B cell (primary cell): ENCODE results near the gene CNTN4. TPM values are rescaled to one million over a fixed set of nuclear protein-coding genes. Genes with fewer than 3 reads are reported as not detected.

Source experiments
- ATAC-seq: fragments of 200-7000 bp; cut with Tn5 transposase; one replicate; pipeline ENCODE4 v1.10.0; 2021; ENCODE audit warnings: low read depth, mild to moderate bottlenecking, moderate number of reproducible peaks, moderate library complexity
- CTCF ChIA-PET: fragments of 350-600 bp; sonication (Branson Sonifier 250); formaldehyde crosslinking; loops from one replicate; lab custom pipeline; 2021; ENCODE audit warnings: antibody characterized with exemption, inconsistent platforms; lab: Charles Lee
- POLR2A ChIA-PET: fragments of 350-600 bp; sonication (Branson Sonifier 250); formaldehyde crosslinking; loops from one replicate; lab custom pipeline; 2021; ENCODE audit warnings: antibody characterized with exemption; lab: Charles Lee
- DNase-seq: peaks from one replicate; pipeline ENCODE4 v3.0.0; 2013
- H2AFZ ChIP-seq: 2 replicates; pipeline ENCODE4 v1.6.1; 2012; ENCODE audit warnings: mild to moderate bottlenecking, low read depth, low read length; ENCODE audit not compliant: insufficient read depth, poor library complexity, severe bottlenecking
- H3K27ac ChIP-seq, 2 donors: 1 replicate in 1 of 2; 2 replicates in 1 of 2; pipeline ENCODE4 v1.5.1; 2012 to 2013; ENCODE audit warnings: low read length in 2 of 2, mild to moderate bottlenecking in 2 of 2, moderate library complexity in 1 of 2
- H3K27me3 ChIP-seq, 4 experiments: fragments of 200-600 bp in 1 of 4; sonication (generic) in 1 of 4; replicated peaks in 1 of 4; 1 replicate in 2 of 4; 2 replicates in 2 of 4; pipeline versions ENCODE4 v1.6.1 to v1.7.0; 2013 to 2016; ENCODE audit warnings: low read length in 3 of 4, mild to moderate bottlenecking in 2 of 4, mixed read lengths in 1 of 4, moderate library complexity in 1 of 4; ENCODE audit not compliant: insufficient read depth in 4 of 4, control insufficient read depth in 3 of 4; ENCODE audit errors: control extremely low read depth in 1 of 4
- H3K36me3 ChIP-seq, 2 experiments: replicated peaks in 1 of 2; 1 replicate in 1 of 2; 2 replicates in 1 of 2; pipeline versions ENCODE4 v1.6.1 to v1.7.1; 2013; ENCODE audit warnings: low read length in 1 of 2; ENCODE audit not compliant: insufficient read depth in 2 of 2, control insufficient read depth in 1 of 2; ENCODE audit errors: control extremely low read depth in 1 of 2, extremely low read depth in 1 of 2
- H3K4me1 ChIP-seq, 2 donors: fragments of 200-600 bp in 1 of 2; sonication (generic) in 1 of 2; 1 replicate in 1 of 2; 2 replicates in 1 of 2; pipeline versions ENCODE4 v1.5.1 to v1.6.1; 2013 to 2017; ENCODE audit warnings: low read length in 2 of 2; ENCODE audit not compliant: control insufficient read depth in 2 of 2, insufficient read depth in 2 of 2
- H3K4me2 ChIP-seq: replicated peaks from 2 replicates; pipeline ENCODE3; 2012; ENCODE audit warnings: mild to moderate bottlenecking, low read depth, low read length; ENCODE audit not compliant: poor library complexity, severe bottlenecking
- H3K4me3 ChIP-seq, 5 experiments: fragments of 200-600 bp in 1 of 5; sonication (generic) in 1 of 5; 1 replicate in 3 of 5; 2 replicates in 2 of 5; pipeline versions ENCODE4 v1.5.1 to v1.7.0; 2011 to 2016; ENCODE audit warnings: low read length in 4 of 5, mild to moderate bottlenecking in 4 of 5, low read depth in 2 of 5, control low read depth in 1 of 5, moderate library complexity in 1 of 5; ENCODE audit not compliant: insufficient read depth in 1 of 5; ENCODE audit errors: control extremely low read depth in 1 of 5, extremely low read depth in 1 of 5
- H3K79me2 ChIP-seq: fragments of 200-600 bp; sonication (generic); one replicate; pipeline ENCODE4 v1.6.0; 2016; ENCODE audit warnings: low read length; ENCODE audit not compliant: control insufficient read depth, insufficient read depth
- H3K9ac ChIP-seq: fragments of 200-600 bp; sonication (generic); 2 replicates; pipeline ENCODE4 v1.6.1; 2017; ENCODE audit warnings: mild to moderate bottlenecking, low read length, moderate library complexity
- H3K9me3 ChIP-seq, 3 donors: one replicate each; pipeline versions ENCODE4 v1.6.1 to v1.7.1; 2013; ENCODE audit warnings: low read length in 2 of 3; ENCODE audit not compliant: control insufficient read depth in 2 of 3, insufficient read depth in 1 of 3; ENCODE audit errors: control extremely low read depth in 1 of 3
- H4K20me1 ChIP-seq: 2 replicates; pipeline ENCODE4 v1.6.0; 2012; ENCODE audit warnings: mild to moderate bottlenecking, low read length; ENCODE audit not compliant: insufficient read depth, control insufficient read depth, poor library complexity, severe bottlenecking
- H3K27ac Mint-ChIP-seq: one replicate; pipeline ENCODE4 v1.8.0; 2021; ENCODE audit warnings: mixed read lengths
- H3K27me3 Mint-ChIP-seq: one replicate; pipeline ENCODE4 v1.8.0; 2021; ENCODE audit warnings: mixed read lengths
- H3K4me1 Mint-ChIP-seq: one replicate; pipeline ENCODE4 v1.8.0; 2021; ENCODE audit warnings: mixed read lengths
- H3K4me3 Mint-ChIP-seq: one replicate; pipeline ENCODE4 v1.8.0; 2021; ENCODE audit warnings: mixed read lengths
- H3K9me3 Mint-ChIP-seq: one replicate; pipeline ENCODE4 v1.8.0; 2022; ENCODE audit warnings: mixed read lengths; ENCODE audit not compliant: insufficient read depth
- EZH2 ChIP-seq: IDR thresholded peaks from 2 replicates; pipeline ENCODE4 v1.6.1; 2012; ENCODE audit warnings: borderline replicate concordance, low read depth, mild to moderate bottlenecking, moderate library complexity, low read length; ENCODE audit not compliant: insufficient read depth, poor library complexity, severe bottlenecking
- WGBS: methylation state at CpG from one replicate; pipeline ENCODE4 v1.1.5; 2013; ENCODE audit warnings: missing lambda C conversion rate; ENCODE audit not compliant: insufficient coverage; 5-methylcytosine and 5-hydroxymethylcytosine counted together
- intact Hi-C: fragments of 100-400 bp; cut with micrococcal nuclease; formaldehyde crosslinking; loops from one replicate; pipeline ENCODE4 v1.10.0; 2022
- polyA plus RNA-seq: library from polyadenylated mRNA; depleted of rRNA; stranded (reverse); fragments of >200 nt; gene quantifications from 2 replicates; pipeline ENCODE4 v1.2.3, GENCODE V29; 2012
- total RNA-seq, 2 donors: library from RNA; stranded (reverse); fragments of 120-200 nt in 1 of 2; gene quantifications; 1 replicate in 1 of 2; 2 replicates in 1 of 2; pipeline versions ENCODE4 v1.2.3 to v1.2.4, GENCODE V29; 2013 to 2022
- TF ChIP-seq, protein P1 (sequence below): fragments of 200-600 bp; IDR thresholded peaks from one replicate; pipeline ENCODE4 v1.8.0; 2022; ENCODE audit warnings: antibody characterized with exemption, mild to moderate bottlenecking

The CNTN4 gene
- total and polyA plus RNA-seq, 2 donors (not counting 1 experiment from before 2014, with no cell fraction given): 0.05 TPM; not detected in 1

DNA sequence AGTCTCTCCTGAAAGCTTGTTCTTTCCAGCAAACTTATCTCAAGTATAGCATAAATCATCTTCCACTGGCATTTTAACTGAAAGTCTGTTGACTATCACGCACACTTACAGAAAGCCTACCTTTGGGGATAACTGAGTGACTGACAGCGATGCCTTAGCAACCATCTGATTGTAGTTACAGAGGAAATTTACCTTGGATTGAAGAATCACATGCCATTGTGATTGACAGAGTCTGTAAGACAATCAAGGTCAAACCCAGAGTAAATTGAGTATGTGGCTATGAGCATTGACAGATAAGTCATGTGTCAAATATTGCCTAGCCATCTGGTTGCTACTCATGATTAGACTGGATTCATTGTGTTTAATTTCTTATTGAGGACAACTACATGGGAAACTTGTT lies 82.0 kb downstream of the CNTN4 start:
- no peaks in the 10 kb centered on the region for H3K4me1 Mint-ChIP-seq
- H3K4me3 Mint-ChIP-seq: no peak overlapping the region
- DNase-seq: no peak
- H3K4me2 ChIP-seq: no peak overlapping the region
- no peak for ATAC-seq
- no peaks in the 10 kb centered on the region for H3K27me3 Mint-ChIP-seq
- no CpG with 5 or more reads among the region's 2 CpGs for WGBS
- intact Hi-C loops: no loop called here
- no peak overlapping the region for H3K4me3 ChIP-seq
- H2AFZ ChIP-seq: no peak overlapping the region
- H3K4me1 ChIP-seq: no peaks in the 10 kb centered on the region
- no peak for TF ChIP-seq EZH2
- TF ChIP-seq, protein P1, sequence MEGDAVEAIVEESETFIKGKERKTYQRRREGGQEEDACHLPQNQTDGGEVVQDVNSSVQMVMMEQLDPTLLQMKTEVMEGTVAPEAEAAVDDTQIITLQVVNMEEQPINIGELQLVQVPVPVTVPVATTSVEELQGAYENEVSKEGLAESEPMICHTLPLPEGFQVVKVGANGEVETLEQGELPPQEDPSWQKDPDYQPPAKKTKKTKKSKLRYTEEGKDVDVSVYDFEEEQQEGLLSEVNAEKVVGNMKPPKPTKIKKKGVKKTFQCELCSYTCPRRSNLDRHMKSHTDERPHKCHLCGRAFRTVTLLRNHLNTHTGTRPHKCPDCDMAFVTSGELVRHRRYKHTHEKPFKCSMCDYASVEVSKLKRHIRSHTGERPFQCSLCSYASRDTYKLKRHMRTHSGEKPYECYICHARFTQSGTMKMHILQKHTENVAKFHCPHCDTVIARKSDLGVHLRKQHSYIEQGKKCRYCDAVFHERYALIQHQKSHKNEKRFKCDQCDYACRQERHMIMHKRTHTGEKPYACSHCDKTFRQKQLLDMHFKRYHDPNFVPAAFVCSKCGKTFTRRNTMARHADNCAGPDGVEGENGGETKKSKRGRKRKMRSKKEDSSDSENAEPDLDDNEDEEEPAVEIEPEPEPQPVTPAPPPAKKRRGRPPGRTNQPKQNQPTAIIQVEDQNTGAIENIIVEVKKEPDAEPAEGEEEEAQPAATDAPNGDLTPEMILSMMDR: no peak
- no peaks in the 10 kb centered on the region for H3K9me3 Mint-ChIP-seq
- no peak overlapping the region for H3K27ac Mint-ChIP-seq
- no peak overlapping the region for H3K27ac ChIP-seq
- no peaks in the 10 kb centered on the region for H3K27me3 ChIP-seq
- no peaks in the 10 kb centered on the region for H3K9me3 ChIP-seq
- H3K79me2 ChIP-seq: no peaks in the 10 kb centered on the region
- POLR2A ChIA-PET: no interaction called here
- H4K20me1 ChIP-seq: no peaks in the 10 kb centered on the region
- H3K36me3 ChIP-seq: no peaks in the 10 kb centered on the region
- no peak overlapping the region for H3K9ac ChIP-seq
- CTCF ChIA-PET: no interaction called here

DNA sequence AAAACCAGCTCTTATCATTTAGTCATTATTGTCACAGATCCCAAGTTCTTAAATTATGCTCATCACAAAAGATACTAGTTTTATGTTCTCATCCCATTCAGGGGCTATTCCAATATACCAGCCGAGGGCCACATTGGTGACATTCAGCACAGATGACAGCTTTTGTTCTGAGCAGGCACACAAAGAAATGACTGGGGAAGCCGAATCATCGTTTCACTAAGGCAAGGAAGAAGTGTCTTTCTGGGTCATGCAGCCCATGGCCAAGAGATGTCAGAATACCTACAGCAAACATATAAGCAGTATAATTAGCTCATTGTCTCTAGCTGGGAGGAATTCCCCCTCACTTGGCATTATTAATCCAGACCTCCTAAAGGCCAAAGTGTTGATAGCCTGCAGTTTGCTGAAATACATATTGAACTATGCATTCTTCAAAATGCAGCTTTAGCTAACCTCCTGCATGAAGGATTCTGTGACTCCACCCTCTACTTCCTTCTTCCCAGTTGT lies 100.2 kb downstream of the CNTN4 start:
- no peaks in the 10 kb centered on the region for H3K9me3 Mint-ChIP-seq
- H3K79me2 ChIP-seq: no peaks in the 10 kb centered on the region
- intact Hi-C loops: no loop called here
- no peak overlapping the region for H3K4me2 ChIP-seq
- H2AFZ ChIP-seq: no peak overlapping the region
- H3K4me3 ChIP-seq: no peak overlapping the region
- POLR2A ChIA-PET: no interaction called here
- H3K36me3 ChIP-seq: no peaks in the 10 kb centered on the region
- no peaks in the 10 kb centered on the region for H4K20me1 ChIP-seq
- no peaks in the 10 kb centered on the region for H3K4me1 Mint-ChIP-seq
- DNase-seq (no peak), ATAC-seq (no peak)
- 100% methylated on average over 1 of the region's 3 CpGs for WGBS
- no peaks in the 10 kb centered on the region for H3K4me1 ChIP-seq
- TF ChIP-seq, protein P1: no peak
- TF ChIP-seq EZH2: no peak
- H3K27ac ChIP-seq: no peak overlapping the region
- H3K4me3 Mint-ChIP-seq: no peak overlapping the region
- no peaks in the 10 kb centered on the region for H3K27me3 Mint-ChIP-seq
- no peak overlapping the region for H3K9ac ChIP-seq
- CTCF ChIA-PET: no interaction called here
- H3K27me3 ChIP-seq: no peaks in the 10 kb centered on the region
- no peaks in the 10 kb centered on the region for H3K9me3 ChIP-seq
- H3K27ac Mint-ChIP-seq: no peak overlapping the region
